SK-N-SH treated with all-trans-retinoic acid at 6 μM for 48 hours (cell line): ENCODE results near the gene CCNY.

ENCODE experiments used
- ATAC-seq: fragments of 200-7000 bp; cut with Tn5 transposase; 3 replicates; pipeline ENCODE4 v1.9.1; 2020; ENCODE audit warnings: mild to moderate bottlenecking, moderate library complexity
- ARNTL ChIP-seq: fragments of 450-650 bp; formaldehyde crosslinking; IDR thresholded peaks from 2 replicates; pipeline ENCODE4 v1.5.0; 2020; ENCODE audit warnings: low read depth, mild to moderate bottlenecking, moderate library complexity, borderline replicate concordance
- BACH2 ChIP-seq: fragments of 250-450 bp; sonication (Bioruptor Pico); IDR thresholded peaks from 2 replicates; pipeline ENCODE4 v1.9.0; 2021; ENCODE audit warnings: mild to moderate bottlenecking, borderline replicate concordance
- CREB5 ChIP-seq: fragments of 250-450 bp; sonication (Bioruptor Pico); IDR thresholded peaks from 2 replicates; pipeline ENCODE4 v1.5.1; 2020; ENCODE audit warnings: low read depth, mild to moderate bottlenecking, moderate library complexity
- CSDC2 ChIP-seq: fragments of 250-450 bp; sonication (Bioruptor Pico); IDR thresholded peaks from 2 replicates; pipeline ENCODE4 v1.5.0; 2020; ENCODE audit warnings: mild to moderate bottlenecking, moderate library complexity
- CSRNP3 ChIP-seq: fragments of 250-450 bp; sonication (Bioruptor Pico); IDR thresholded peaks from 2 replicates; pipeline ENCODE4 v1.5.1; 2021; ENCODE audit warnings: mild to moderate bottlenecking, moderate library complexity
- ESRRG ChIP-seq: fragments of 250-450 bp; sonication (Bioruptor Pico); IDR thresholded peaks from 2 replicates; pipeline ENCODE4 v1.6.1; 2021; ENCODE audit warnings: mild to moderate bottlenecking
- GLIS3 ChIP-seq: fragments of 250-450 bp; sonication (Bioruptor Pico); IDR thresholded peaks from 2 replicates; pipeline ENCODE4 v1.5.0; 2020; ENCODE audit warnings: mild to moderate bottlenecking, moderate library complexity
- ISL1 ChIP-seq: fragments of 250-450 bp; sonication (Bioruptor Pico); IDR thresholded peaks from 2 replicates; pipeline ENCODE4 v2.1.2; 2022; ENCODE audit warnings: mild to moderate bottlenecking, moderate library complexity
- OSR1 ChIP-seq: fragments of 250-450 bp; sonication (Bioruptor Pico); IDR thresholded peaks from 2 replicates; pipeline ENCODE4 v1.8.0; 2022; ENCODE audit warnings: moderate library complexity, mild to moderate bottlenecking, inconsistent platforms
- PATZ1 ChIP-seq: fragments of 250-450 bp; sonication (Bioruptor Pico); IDR thresholded peaks from 2 replicates; pipeline ENCODE4 v1.8.0; 2020; ENCODE audit warnings: mild to moderate bottlenecking, moderate library complexity, borderline replicate concordance
- PPARA ChIP-seq: fragments of 250-450 bp; sonication (Bioruptor Pico); IDR thresholded peaks from 2 replicates; pipeline ENCODE4 v1.5.0; 2020; ENCODE audit warnings: mild to moderate bottlenecking, borderline replicate concordance
- RARB ChIP-seq: fragments of 250-450 bp; sonication (Bioruptor Pico); IDR thresholded peaks from 2 replicates; pipeline ENCODE4 v1.8.0; 2021; ENCODE audit warnings: mild to moderate bottlenecking, moderate library complexity
- SNAI2 ChIP-seq: fragments of 250-450 bp; sonication (Bioruptor Pico); IDR thresholded peaks from 2 replicates; pipeline ENCODE4 v1.5.0; 2020; ENCODE audit warnings: mild to moderate bottlenecking, moderate library complexity
- TCF4 ChIP-seq: fragments of 250-450 bp; sonication (Bioruptor Pico); IDR thresholded peaks from 2 replicates; pipeline ENCODE4 v1.8.0; 2021; ENCODE audit warnings: mild to moderate bottlenecking, moderate library complexity, borderline replicate concordance
- TOX ChIP-seq: fragments of 250-450 bp; sonication (Bioruptor Pico); IDR thresholded peaks from 2 replicates; pipeline ENCODE4 v1.8.0; 2021; ENCODE audit warnings: mild to moderate bottlenecking, moderate library complexity, borderline replicate concordance
- TSHZ2 ChIP-seq: fragments of 250-450 bp; sonication (Bioruptor Pico); IDR thresholded peaks from 2 replicates; pipeline ENCODE4 v1.5.0; 2020; ENCODE audit warnings: mild to moderate bottlenecking, moderate library complexity
- ZC3H10 ChIP-seq: fragments of 250-450 bp; sonication (Bioruptor Pico); IDR thresholded peaks from 2 replicates; pipeline ENCODE4 v1.5.1; 2021; ENCODE audit warnings: mild to moderate bottlenecking, moderate library complexity
- ZFP3 ChIP-seq: fragments of 250-450 bp; sonication (Bioruptor Pico); IDR thresholded peaks from 2 replicates; pipeline ENCODE4 v1.5.0; 2020; ENCODE audit warnings: mild to moderate bottlenecking, moderate library complexity
- ZFP30 ChIP-seq: fragments of 450-650 bp; formaldehyde crosslinking; IDR thresholded peaks from 2 replicates; pipeline ENCODE4 v1.5.0; 2022; ENCODE audit warnings: mild to moderate bottlenecking, moderate library complexity
- ZNF565 ChIP-seq: fragments of 450-650 bp; formaldehyde crosslinking; conservative IDR thresholded peaks from 2 replicates; pipeline ENCODE4 v1.5.0; 2020; ENCODE audit warnings: low read depth, mild to moderate bottlenecking, moderate library complexity
- ZNF70 ChIP-seq: fragments of 450-650 bp; formaldehyde crosslinking; IDR thresholded peaks from 2 replicates; pipeline ENCODE4 v1.5.0; 2020; ENCODE audit warnings: mild to moderate bottlenecking, moderate library complexity
- ZNF8 ChIP-seq: fragments of 450-650 bp; formaldehyde crosslinking; IDR thresholded peaks from 2 replicates; pipeline ENCODE4 v1.5.0; 2020; ENCODE audit warnings: mild to moderate bottlenecking, moderate library complexity

CCNY gene

GRCh38 chr10:35563261-35563891, 227.1 kb downstream of the CCNY start:
- ATAC-seq = peak; percentile 83
- TF ChIP-seq BACH2 (CRISPR knock-in tag) (no peak), ESRRG (CRISPR knock-in tag) (no peak), ZFP3 (CRISPR knock-in tag) (no peak), CSDC2 (no peak), PATZ1 (CRISPR knock-in tag) (no peak), ZNF70 (no peak), TOX (CRISPR knock-in tag) (no peak), ZNF565 (CRISPR knock-in tag) (no peak), TCF4 (CRISPR knock-in tag) (no peak), ZC3H10 (no peak), ARNTL (CRISPR knock-in tag) (no peak), GLIS3 (no peak), ISL1 (CRISPR knock-in tag) (no peak), CREB5 (CRISPR knock-in tag) (no peak), SNAI2 (no peak), RARB (CRISPR knock-in tag) (no peak), TSHZ2 (CRISPR knock-in tag) (no peak), PPARA (CRISPR knock-in tag) (no peak)

- TF ChIP-seq CSDC2 (no peak), ZFP30 (CRISPR knock-in tag) (no peak), OSR1 (no peak), ZNF70 (no peak), PPARA (CRISPR knock-in tag) (no peak), ZNF8 (CRISPR knock-in tag) (no peak), CSRNP3 (CRISPR knock-in tag) (no peak), TCF4 (CRISPR knock-in tag) (no peak), ESRRG (CRISPR knock-in tag) (no peak), BACH2 (CRISPR knock-in tag) (no peak)
- TF ChIP-seq, all 23 proteins: peak for 0
- no peak for ATAC-seq
These were observed 228.1 kb downstream of the CCNY start for GRCh38 chr10:35564341-35564968.

GRCh38 chr10:35565602-35566081, 229.3 kb downstream of the CCNY start:
- ATAC-seq = no peak
- TF ChIP-seq TOX (CRISPR knock-in tag) (no peak), ZNF565 (CRISPR knock-in tag) (no peak), BACH2 (CRISPR knock-in tag) (no peak), ZFP3 (CRISPR knock-in tag) (no peak), ZNF8 (CRISPR knock-in tag) (no peak), ZC3H10 (no peak), PATZ1 (CRISPR knock-in tag) (no peak), ISL1 (CRISPR knock-in tag) (no peak), TCF4 (CRISPR knock-in tag) (no peak), TSHZ2 (CRISPR knock-in tag) (no peak), RARB (CRISPR knock-in tag) (no peak), ZFP30 (CRISPR knock-in tag) (no peak), PPARA (CRISPR knock-in tag) (no peak)
- TF ChIP-seq, all 23 proteins: peak for 0
